Activated CD4-positive, alpha-beta T cell treated with anti-CD3 and anti-CD28 coated beads, Interleukin-2, amount 50 U/mL, for 48 hours (primary cell): ENCODE data around the gene CXorf38.

Source experiments
- DNase-seq, 2 experiments: peaks; one replicate each; pipeline ENCODE4 v3.0.0-alpha.2; 2020

The CXorf38 gene, protein sequence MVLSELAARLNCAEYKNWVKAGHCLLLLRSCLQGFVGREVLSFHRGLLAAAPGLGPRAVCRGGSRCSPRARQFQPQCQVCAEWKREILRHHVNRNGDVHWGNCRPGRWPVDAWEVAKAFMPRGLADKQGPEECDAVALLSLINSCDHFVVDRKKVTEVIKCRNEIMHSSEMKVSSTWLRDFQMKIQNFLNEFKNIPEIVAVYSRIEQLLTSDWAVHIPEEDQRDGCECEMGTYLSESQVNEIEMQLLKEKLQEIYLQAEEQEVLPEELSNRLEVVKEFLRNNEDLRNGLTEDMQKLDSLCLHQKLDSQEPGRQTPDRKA

GRCh38 chrX:40647307-40648197 is at the start of gene CXorf38:
TSS of gene CXorf38 (minus strand) at chrX:40647561. CDS start at chrX:40647520, 41 bp downstream.
- DNase-seq, result peak; percentile 92 to 93

DNA sequence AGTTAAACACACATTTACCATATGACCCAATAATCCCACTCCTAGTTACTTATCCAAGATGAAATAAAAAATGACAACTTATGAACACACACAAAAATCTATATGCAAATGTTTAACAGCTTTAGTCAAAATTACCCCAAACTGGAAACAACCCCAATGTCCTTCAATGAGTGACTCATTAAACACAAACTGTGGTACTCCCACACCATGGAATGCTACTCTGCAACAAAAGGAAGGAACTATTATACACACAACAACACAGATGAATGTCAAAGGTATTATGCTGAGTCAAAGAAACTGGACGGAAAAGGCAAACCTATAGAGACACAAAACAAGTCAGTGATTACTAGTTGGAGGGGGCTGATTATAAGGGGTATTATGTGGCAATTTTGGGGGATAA is 47.4 kb upstream of the CXorf38 start:
- DNase-seq, result no peak

DNA sequence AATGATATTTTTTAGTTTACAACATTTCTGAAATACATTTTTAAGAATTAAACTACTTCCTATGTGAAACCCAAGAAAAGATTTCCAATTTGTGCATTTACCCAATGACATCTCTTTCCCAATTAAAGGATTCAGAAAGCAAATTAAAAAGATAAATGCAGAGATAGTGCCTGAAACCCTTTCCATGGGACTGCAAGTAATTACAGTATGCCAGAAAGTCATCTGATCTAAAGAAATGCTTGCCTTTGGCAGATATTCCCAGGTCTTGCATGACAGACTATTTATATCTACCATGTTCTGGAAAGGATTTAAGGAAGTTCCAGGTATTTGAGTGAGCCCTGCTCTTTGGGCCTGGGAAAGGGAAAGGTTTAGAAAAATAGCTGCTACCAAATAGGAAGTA is 41.6 kb upstream of the CXorf38 start:
- no peak for DNase-seq

GRCh38 chrX:40687169-40687568 is 39.8 kb upstream of the CXorf38 start:
- DNase-seq, result no peak

- DNase-seq, result no peak
Observed at GRCh38 chrX:40685362-40685918, 38.1 kb upstream of the CXorf38 start.

GRCh38 chrX:40684092-40684491 is 36.7 kb upstream of the CXorf38 start:
- DNase-seq, result no peak

- DNase-seq, result no peak
Observed at GRCh38 chrX:40683245-40683644, 35.9 kb upstream of the CXorf38 start.

GRCh38 chrX:40671126-40671525 is 23.8 kb upstream of the CXorf38 start:
- DNase-seq, result no peak

GRCh38 chrX:40663880-40664630 is 16.7 kb upstream of the CXorf38 start:
- DNase-seq, result no peak

DNA sequence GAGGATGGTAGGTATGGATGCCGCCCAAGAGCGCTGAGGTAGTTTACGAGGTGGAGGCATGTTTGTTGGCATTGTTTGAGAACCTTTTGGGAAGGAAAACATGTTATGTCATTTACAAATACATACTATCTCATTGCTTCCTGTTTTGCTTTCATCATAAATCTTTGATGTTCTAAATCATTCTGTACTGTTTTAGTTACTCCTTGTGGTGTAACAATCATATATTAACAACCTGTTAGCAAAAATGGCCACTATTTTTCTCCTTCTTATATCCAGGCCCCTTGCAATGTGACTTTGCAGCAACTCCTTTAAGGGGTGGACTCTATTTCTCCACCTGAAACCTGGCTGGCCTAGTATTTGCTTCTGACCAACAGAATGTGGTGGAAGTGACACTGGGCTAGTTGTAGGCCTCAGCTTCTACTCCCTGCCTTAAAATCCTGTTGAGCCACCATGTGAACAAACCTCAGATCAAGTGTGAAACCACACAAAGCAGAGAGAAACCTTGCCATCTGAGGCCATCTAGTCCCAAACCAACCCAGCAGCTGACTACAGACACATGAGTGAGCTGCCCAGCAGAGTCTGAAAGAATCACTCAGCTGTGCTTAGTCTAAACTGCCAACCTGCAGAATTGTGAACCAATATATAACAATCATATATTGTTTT is 15.8 kb upstream of the CXorf38 start:
- DNase-seq, result no peak

DNA sequence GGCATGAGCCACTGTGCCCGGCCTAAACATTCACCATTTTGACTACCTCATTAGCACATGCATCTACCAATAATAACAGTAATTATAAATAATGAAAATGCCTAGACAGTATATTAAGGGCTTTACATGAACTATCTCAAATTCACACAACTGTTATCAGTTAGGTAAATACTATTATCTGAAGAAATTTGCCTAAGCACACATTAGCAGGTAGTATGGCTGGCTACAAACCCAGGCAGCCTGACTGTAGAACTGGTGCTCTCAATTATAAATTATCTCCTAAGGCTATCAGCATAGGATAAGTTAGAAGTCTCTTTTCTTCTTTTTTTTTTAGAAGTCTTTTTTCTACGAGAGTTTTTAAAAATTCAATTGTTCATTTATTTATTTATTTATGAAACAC is 14.1 kb upstream of the CXorf38 start:
- DNase-seq, result no peak

- no peak for DNase-seq
Observed at GRCh38 chrX:40660381-40660780, 13.0 kb upstream of the CXorf38 start.

DNA sequence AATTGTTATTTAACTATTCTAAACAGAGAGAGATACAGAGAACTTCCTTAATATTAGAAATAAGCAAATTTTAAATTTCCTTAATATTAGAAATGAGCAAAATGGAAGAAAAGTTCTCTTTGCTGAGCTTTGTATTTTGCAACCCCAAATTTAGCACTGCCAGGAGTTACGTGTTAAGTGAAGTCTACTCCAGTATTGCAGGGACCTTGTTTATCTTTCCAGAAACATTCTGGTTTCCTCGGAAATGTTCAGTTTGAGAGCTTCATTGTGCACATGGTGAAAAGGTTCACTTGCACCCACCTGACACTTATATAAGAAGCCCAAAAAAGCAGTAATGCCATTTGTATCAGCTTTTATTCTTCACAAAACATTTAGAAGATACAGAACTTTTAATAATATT is 6.2 kb upstream of the CXorf38 start:
- no peak for DNase-seq

DNA sequence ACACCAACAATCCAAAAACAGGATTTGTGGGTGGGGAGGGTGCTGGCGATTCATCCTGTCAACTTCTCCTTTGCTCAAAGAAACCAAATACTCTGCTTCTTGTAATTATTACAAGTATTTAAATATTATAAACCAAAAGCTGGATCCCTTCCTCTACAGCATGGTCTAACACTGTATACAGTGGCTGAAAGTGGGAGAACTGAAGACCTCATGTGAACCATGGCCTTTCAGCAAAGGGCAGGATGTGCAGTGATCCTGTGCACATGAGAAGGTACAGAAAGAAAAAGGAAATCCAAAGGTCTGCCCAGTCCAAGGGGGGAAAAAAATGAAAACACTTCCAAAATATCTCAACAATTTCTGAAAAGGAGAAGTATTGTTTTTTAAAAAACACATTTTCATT is 5.3 kb upstream of the CXorf38 start:
- DNase-seq, result no peak

DNA sequence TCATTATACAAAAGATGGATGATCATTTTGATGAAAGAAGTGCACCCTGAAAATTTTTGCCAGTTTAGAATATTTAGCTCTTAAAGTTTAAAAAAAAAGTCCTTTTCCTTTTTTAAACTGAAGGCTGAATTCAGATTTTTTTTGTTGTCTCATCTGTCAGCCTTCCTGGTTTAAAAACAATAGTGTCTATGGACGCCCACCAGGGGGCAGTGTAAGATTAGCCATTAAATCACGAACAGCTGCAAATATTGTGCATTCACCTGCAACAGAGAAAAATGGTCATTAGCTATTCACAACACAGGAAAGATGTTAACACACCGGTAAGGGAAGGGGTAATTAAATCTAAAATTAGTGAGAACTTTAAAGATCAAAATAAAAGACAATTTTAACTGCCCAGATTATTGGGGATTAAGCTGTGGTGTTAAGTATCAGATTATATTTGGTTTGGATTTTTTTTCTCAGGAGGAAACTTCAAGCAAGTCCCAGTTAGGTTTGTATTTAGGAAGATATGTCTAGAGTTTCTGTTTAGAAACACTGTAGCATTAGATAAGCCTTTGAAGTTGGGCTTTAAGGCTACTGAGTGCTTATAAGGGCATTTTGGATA is 4.4 kb upstream of the CXorf38 start:
- DNase-seq, result peak; percentile 61 to 70

GRCh38 chrX:40646489-40647306 is 663 bp downstream of the CXorf38 start:
- DNase-seq, result peak; percentile 19 to 25

DNA sequence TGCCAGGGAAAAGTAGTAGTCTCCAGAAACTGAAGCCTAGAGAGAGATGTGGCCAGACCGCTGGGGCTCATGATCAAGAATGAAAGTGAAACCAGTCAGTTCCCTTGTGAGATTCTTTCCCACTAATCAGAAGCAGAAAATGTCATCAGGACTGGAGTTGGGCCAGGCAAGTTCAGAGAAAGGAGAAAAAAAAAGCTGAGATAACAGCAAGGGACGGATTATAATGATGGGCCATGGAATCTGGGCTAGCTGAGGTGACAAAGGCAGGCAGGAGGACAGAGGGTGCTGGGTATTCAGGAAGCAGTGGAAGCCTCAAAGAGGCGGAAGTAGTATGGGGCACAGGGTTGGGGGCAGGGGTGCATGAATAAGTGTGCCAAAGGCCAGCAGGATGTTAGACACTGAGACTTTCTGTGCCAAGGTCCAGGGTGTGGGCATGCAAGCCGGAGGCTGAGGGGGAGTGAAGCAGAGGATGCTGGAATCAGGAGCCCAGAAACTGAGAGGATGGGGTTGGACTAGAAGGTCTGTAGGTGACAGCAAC is 2.5 kb downstream of the CXorf38 start:
- peak; percentile 25 to 40 for DNase-seq

- DNase-seq, result no peak
Observed at GRCh38 chrX:40644176-40644575, 3.2 kb downstream of the CXorf38 start.

DNA sequence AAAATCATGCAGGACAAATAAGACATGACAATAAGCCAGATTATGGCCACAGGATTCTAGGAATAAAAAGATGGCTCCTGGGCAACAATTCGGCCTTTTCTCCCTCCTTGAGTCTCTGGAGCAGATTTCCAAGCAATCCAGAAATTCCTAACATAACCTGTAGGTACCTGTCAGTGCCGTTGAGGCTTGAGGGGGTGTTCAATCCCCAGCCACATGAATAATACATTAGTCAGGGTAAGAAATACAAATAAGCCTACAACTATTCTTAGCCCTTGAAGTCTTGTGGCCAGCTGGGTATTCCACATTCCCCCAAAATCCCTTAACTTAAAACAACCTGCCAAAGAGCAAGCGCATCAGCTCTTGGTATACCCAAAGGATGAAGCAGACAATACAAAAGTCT is 9.7 kb downstream of the CXorf38 start:
- DNase-seq, result no peak

DNA sequence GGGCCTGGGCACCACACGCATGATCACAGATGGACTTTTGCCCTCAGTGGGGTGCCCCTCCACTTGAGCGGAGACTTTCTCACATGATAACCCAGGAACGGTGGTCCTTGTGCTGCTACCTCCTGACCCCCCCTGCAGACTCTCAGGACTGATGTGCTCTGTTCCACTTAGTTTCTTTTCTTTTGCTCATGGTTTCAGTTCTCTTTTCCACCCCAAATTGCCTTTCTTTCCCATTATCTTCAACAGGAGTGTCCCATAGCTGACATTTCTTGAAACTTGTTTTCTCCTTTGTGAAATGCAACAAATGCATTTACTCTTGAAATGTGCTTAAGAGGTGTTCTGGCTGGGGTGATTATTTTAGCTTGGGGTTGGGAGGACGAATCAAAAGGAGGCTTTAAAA is 15.2 kb downstream of the CXorf38 start:
- no peak for DNase-seq

GRCh38 chrX:40628506-40628905 is 18.9 kb downstream of the CXorf38 start:
- no peak for DNase-seq
